Duodenal mucosa (tissue), 2 donors: ENCODE results near the gene LARP4B.
"Not testable (repeated sequence)": the region's sequence is repeated elsewhere in the genome, so short reads cannot be mapped to it uniquely, and the experiment has no call there.

Experiments used
- H3K27ac ChIP-seq: one replicate; pipeline ENCODE4 v1.7.0; 2013; ENCODE audit warnings: low read depth, low read length
- H3K27me3 ChIP-seq, 2 donors: one replicate each; pipeline ENCODE4 v1.7.0; 2013; ENCODE audit warnings: low read length in 2 of 2, control low read depth in 1 of 2; ENCODE audit not compliant: insufficient read depth in 2 of 2, control insufficient read depth in 1 of 2
- H3K36me3 ChIP-seq, 2 donors: one replicate each; pipeline ENCODE4 v1.7.0; 2013; ENCODE audit warnings: low read length in 2 of 2, control low read depth in 1 of 2; ENCODE audit not compliant: insufficient read depth in 2 of 2, control insufficient read depth in 1 of 2
- H3K4me1 ChIP-seq, 2 donors: one replicate each; pipeline ENCODE4 v1.7.0; 2013; ENCODE audit warnings: low read length in 2 of 2, control low read depth in 1 of 2; ENCODE audit not compliant: insufficient read depth in 2 of 2, control insufficient read depth in 1 of 2
- H3K4me3 ChIP-seq, 2 donors: one replicate each; pipeline ENCODE4 v1.7.0; 2013; ENCODE audit warnings: low read length in 2 of 2, low read depth in 1 of 2
- H3K9ac ChIP-seq, 2 donors: one replicate each; pipeline ENCODE4 v1.7.0; 2013; ENCODE audit warnings: low read length in 2 of 2, low read depth in 1 of 2
- H3K9me3 ChIP-seq, 2 donors: one replicate each; pipeline ENCODE4 v1.7.0; 2013; ENCODE audit warnings: low read length in 2 of 2, control low read depth in 1 of 2; ENCODE audit not compliant: control insufficient read depth in 1 of 2

Gene LARP4B

DNA sequence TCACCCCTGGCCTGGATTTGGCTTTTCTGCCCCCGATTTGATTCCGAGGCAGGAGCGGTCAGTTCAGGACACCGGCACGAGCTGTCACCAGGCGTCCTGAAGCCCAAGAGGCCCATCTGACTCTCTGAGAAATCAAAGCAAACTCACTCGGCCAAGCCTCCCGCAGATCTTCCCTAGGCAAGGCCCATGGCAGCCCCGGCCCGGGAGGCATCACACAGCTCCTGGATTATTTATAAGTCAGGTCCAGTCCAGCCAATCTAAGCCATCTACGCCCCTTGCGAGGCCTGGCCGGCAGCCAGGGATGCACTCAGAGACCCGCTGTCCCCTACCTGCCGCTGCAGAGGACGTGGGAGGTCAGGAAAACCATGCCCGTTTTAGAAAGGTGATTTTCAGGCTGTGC lies 154.7 kb downstream of the LARP4B start:
- Histone ChIP-seq H3K36me3 (no peaks in the 10 kb centered on the region), H3K9ac (no peak overlapping the region), H3K9me3 (no peaks in the 10 kb centered on the region), H3K4me3 (no peak overlapping the region), H3K4me1 (no peaks in the 10 kb centered on the region), H3K27me3 (no peaks in the 10 kb centered on the region), H3K27ac (no peak overlapping the region)

DNA sequence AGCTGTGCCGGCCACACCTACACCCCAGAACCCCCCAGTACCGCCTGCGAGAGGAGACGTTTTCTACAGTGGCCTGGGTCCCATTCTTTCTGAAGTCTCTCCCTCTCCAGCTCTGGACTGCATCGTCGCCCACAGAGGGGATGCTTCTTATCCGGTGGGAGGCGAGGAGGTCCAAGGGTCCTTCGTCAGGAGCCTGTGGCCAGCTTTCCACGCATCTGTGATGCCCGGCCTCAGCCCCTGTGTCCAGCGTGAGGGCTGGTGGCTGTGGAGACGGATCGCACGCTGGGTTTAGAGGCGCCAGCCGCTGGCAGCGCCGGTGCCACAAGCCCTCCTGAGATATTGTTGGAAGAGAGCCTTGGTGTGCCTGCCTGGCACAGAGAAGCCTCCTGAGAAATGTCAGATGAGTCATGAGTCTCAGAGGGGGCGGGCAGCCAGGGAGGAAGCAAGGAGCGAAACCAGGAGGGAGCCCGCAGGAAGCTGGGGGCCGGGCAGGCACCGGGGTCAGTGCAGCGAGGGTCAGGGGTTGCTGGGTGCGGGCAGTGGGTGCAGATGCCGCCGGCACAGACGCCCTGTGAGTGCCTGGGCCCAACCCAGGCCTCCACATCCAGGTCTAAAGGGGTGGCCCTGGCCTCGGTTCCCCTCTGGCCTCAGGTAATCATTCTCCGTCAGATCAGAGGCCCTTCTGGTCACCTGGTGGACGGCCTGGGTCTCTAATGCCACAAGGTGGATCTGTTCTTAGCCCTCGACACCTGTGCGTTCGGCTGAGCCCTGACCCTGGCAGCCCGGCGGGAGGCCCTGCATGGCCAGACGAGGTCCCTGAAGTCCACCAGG lies 156.0 kb downstream of the LARP4B start:
- Histone ChIP-seq H3K27ac (no peak overlapping the region), H3K9me3 (peaks cover 0 to 3% of the 10 kb centered on the region in 2 donors), H3K9ac (no peak overlapping the region), H3K4me3 (no peak overlapping the region), H3K36me3 (no peaks in the 10 kb centered on the region), H3K4me1 (no peaks in the 10 kb centered on the region), H3K27me3 (no peaks in the 10 kb centered on the region)

- H3K27ac ChIP-seq = no peak overlapping the region
- H3K36me3 ChIP-seq = no peaks in the 10 kb centered on the region
- H3K4me1 ChIP-seq = no peaks in the 10 kb centered on the region
- no peaks in the 10 kb centered on the region for H3K27me3 ChIP-seq
- peaks cover 0 to 3% of the 10 kb centered on the region in 2 donors for H3K9me3 ChIP-seq
- no peak overlapping the region for H3K4me3 ChIP-seq
- no peak overlapping the region for H3K9ac ChIP-seq
Observed at GRCh38 chr10:774661-775244, 156.8 kb downstream of the LARP4B start.

GRCh38 chr10:774223-774622 lies 157.3 kb downstream of the LARP4B start:
- H3K27ac ChIP-seq = no peak overlapping the region
- no peaks in the 10 kb centered on the region for H3K27me3 ChIP-seq
- H3K4me3 ChIP-seq = no peak overlapping the region
- no peaks in the 10 kb centered on the region for H3K36me3 ChIP-seq
- H3K9me3 ChIP-seq = peaks cover 0 to 3% of the 10 kb centered on the region in 2 donors
- H3K4me1 ChIP-seq = no peaks in the 10 kb centered on the region
- no peak overlapping the region for H3K9ac ChIP-seq

- Histone ChIP-seq H3K4me3 (no peak overlapping the region), H3K36me3 (no peaks in the 10 kb centered on the region), H3K9ac (no peak overlapping the region), H3K4me1 (no peaks in the 10 kb centered on the region), H3K9me3 (peaks cover 0 to 3% of the 10 kb centered on the region in 2 donors), H3K27me3 (no peaks in the 10 kb centered on the region), H3K27ac (no peak overlapping the region)
Observed at GRCh38 chr10:773562-774161, 157.8 kb downstream of the LARP4B start.

- H3K27me3 ChIP-seq = no peaks in the 10 kb centered on the region
- no peak overlapping the region for H3K27ac ChIP-seq
- no peaks in the 10 kb centered on the region for H3K4me1 ChIP-seq
- H3K4me3 ChIP-seq = no peak overlapping the region
- peaks cover 3 to 6% of the 10 kb centered on the region in 2 donors for H3K9me3 ChIP-seq
- no peak overlapping the region for H3K9ac ChIP-seq
- H3K36me3 ChIP-seq = no peaks in the 10 kb centered on the region
Observed at GRCh38 chr10:772227-772637, 159.3 kb downstream of the LARP4B start.

DNA sequence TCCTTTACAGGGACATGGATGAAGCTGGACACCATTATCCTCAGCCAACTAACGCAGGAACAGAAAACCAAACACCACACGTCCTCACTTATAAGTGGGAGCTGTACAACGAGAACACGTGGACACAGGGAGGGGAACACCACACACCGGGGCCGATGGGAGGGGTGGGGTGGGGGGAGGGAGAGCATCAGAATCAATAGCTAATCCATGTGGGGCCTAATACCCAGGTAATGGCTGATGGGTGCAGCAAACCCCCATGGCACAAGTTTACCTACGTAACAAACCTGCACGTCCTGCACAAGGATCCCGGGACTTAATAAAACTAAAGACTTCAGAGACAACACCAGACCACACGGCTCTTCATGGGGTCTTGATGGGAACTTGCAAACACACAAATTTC lies 159.9 kb downstream of the LARP4B start:
- Histone ChIP-seq H3K27me3 (no peaks in the 10 kb centered on the region), H3K27ac (no peak overlapping the region), H3K9ac (no peak overlapping the region), H3K9me3 (peaks cover 3 to 8% of the 10 kb centered on the region in 2 donors), H3K4me1 (no peaks in the 10 kb centered on the region), H3K4me3 (no peak overlapping the region), H3K36me3 (no peaks in the 10 kb centered on the region)

- no peak overlapping the region for H3K9ac ChIP-seq
- no peak overlapping the region for H3K27ac ChIP-seq
- no peaks in the 10 kb centered on the region for H3K36me3 ChIP-seq
- peaks cover 3 to 8% of the 10 kb centered on the region in 2 donors for H3K9me3 ChIP-seq
- H3K27me3 ChIP-seq = no peaks in the 10 kb centered on the region
- no peak overlapping the region for H3K4me3 ChIP-seq
- H3K4me1 ChIP-seq = no peaks in the 10 kb centered on the region
Observed at GRCh38 chr10:770975-771374, 160.5 kb downstream of the LARP4B start.

GRCh38 chr10:770048-770712 lies 161.3 kb downstream of the LARP4B start:
- not testable (repeated sequence) for H3K9ac ChIP-seq, H3K27me3 ChIP-seq, H3K9me3 ChIP-seq, H3K4me3 ChIP-seq, H3K4me1 ChIP-seq, H3K36me3 ChIP-seq, H3K27ac ChIP-seq

GRCh38 chr10:767794-768193 lies 163.7 kb downstream of the LARP4B start:
- no peaks in the 10 kb centered on the region for H3K4me1 ChIP-seq
- no peak overlapping the region for H3K27ac ChIP-seq
- no peak overlapping the region for H3K4me3 ChIP-seq
- no peaks in the 10 kb centered on the region for H3K27me3 ChIP-seq
- no peak overlapping the region for H3K9ac ChIP-seq
- H3K9me3 ChIP-seq = peaks cover 3 to 8% of the 10 kb centered on the region in 2 donors
- no peaks in the 10 kb centered on the region for H3K36me3 ChIP-seq
